ENCODE measurements around the gene MYL9. TPM values are rescaled to one million over a fixed set of nuclear protein-coding genes. Genes with fewer than 3 reads are reported as not detected.
"Not testable (repeated sequence)": the region's sequence is repeated elsewhere in the genome, so short reads cannot be mapped to it uniquely, and the experiment has no call there.

Gene MYL9
- total RNA-seq, 2 donors from 2014 or later = 2,680 to 3,095 TPM

GRCh38 chr20:36546111-36546736 lies 4.9 kb downstream of the MYL9 start:
- no peak for DNase-seq (ENCODE audit: low spot score)
- intact Hi-C loops (cut with DNase I) = no loop called here

- no peak for DNase-seq (ENCODE audit: low spot score)
- intact Hi-C loops (cut with DNase I) = no loop called here
Observed at GRCh38 chr20:36547186-36548005, 6.1 kb downstream of the MYL9 start.

DNA sequence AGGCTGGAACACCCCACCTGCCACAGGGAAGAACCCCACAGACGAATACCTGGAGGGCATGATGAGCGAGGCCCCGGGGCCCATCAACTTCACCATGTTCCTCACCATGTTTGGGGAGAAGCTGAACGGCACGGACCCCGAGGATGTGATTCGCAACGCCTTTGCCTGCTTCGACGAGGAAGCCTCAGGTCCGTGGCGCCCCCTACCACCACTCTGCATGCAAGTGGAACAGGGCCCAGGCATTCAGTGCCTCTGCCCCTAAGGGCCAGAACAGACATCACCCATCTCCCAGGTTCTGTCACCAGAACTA lies 6.6 kb downstream of the MYL9 start:
- intact Hi-C loops (cut with DNase I) = no loop called here

GRCh38 chr20:36548704-36549627 lies 7.6 kb downstream of the MYL9 start:
- intact Hi-C loops (cut with DNase I) = no loop called here
- no peak for DNase-seq (ENCODE audit: low spot score)

More for the DNA sequence above, 6.6 kb downstream of the MYL9 start:
- no peak for DNase-seq (ENCODE audit: low spot score)

DNA sequence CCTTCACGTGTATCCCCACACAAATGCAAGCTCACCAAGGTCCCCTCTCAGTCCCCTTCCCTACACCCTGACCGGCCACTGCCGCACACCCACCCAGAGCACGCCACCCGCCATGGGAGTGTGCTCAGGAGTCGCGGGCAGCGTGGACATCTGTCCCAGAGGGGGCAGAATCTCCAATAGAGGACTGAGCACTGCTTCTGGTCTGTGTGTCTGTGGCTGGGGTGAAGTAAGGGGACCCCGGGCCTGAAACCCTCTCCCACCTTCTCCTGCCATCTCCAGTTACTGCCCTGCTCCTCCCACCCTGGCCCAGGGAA lies 8.3 kb downstream of the MYL9 start:
- no peak for DNase-seq (ENCODE audit: low spot score)
- intact Hi-C loops (cut with DNase I) = no loop called here

GRCh38 chr20:36549942-36550789 lies 8.8 kb downstream of the MYL9 start:
- intact Hi-C loops (cut with DNase I) = loop anchor here in 1 of 2 donors (10.0 kb wide), 1 partner anchor 205 kb away; no protein-coding TSS in a partner anchor
- no peak for DNase-seq (ENCODE audit: low spot score)

- no peak for DNase-seq (ENCODE audit: low spot score)
- intact Hi-C loops (cut with DNase I) = loop anchor here in 1 of 2 donors (10.0 kb wide), 1 partner anchor 204 kb away; no protein-coding TSS in a partner anchor
Observed at GRCh38 chr20:36550790-36551299, 9.5 kb downstream of the MYL9 start.

DNA sequence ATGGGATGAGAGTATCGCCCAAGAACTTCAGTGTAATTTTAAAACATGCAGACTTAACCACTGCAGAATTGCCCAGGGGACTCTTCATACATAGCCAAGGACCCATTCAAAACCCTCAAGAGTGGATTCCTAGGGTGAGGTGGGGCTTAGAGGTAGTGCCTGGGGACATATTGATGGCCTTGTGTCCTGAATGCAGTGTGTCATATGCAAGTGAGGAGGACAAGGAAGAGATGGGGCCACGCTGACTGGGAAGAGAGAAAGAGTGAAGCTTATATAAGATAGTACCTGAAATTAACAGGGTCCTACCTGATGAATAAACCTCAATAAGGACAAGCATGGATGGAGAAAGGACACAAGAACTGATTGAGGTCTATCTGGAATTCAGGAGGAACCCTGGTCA lies 13.9 kb downstream of the MYL9 start:
- no peak for DNase-seq (ENCODE audit: low spot score)
- intact Hi-C loops (cut with DNase I) = loop anchor here in 1 of 2 donors (10.0 kb wide), 1 partner anchor 200 kb away; no protein-coding TSS in a partner anchor

GRCh38 chr20:36562724-36563123 lies 21.4 kb downstream of the MYL9 start:
- DNase-seq (ENCODE audit: low spot score) = no peak
- intact Hi-C loops (cut with DNase I) = no loop called here

GRCh38 chr20:36563374-36563773 lies 22.1 kb downstream of the MYL9 start:
- intact Hi-C loops (cut with DNase I) = no loop called here

GRCh38 chr20:36564078-36564725 lies 22.9 kb downstream of the MYL9 start:
- DNase-seq (ENCODE audit: low spot score) = not testable (repeated sequence)

More at GRCh38 chr20:36563374-36563773, 22.1 kb downstream of the MYL9 start:
- DNase-seq (ENCODE audit: low spot score) = no peak

GRCh38 chr20:36564726-36565121 lies 23.4 kb downstream of the MYL9 start:
- intact Hi-C loops (cut with DNase I); DNase-seq (ENCODE audit: low spot score): not testable (repeated sequence)

More at GRCh38 chr20:36564078-36564725, 22.9 kb downstream of the MYL9 start:
- intact Hi-C loops (cut with DNase I) = not testable (repeated sequence)

- no peak for DNase-seq (ENCODE audit: low spot score)
- intact Hi-C loops (cut with DNase I) = no loop called here
Observed at GRCh38 chr20:36565520-36565919, 24.2 kb downstream of the MYL9 start.

GRCh38 chr20:36569847-36570429 lies 28.6 kb downstream of the MYL9 start:
- intact Hi-C loops (cut with DNase I) = no loop called here
- no peak for DNase-seq (ENCODE audit: low spot score)

DNA sequence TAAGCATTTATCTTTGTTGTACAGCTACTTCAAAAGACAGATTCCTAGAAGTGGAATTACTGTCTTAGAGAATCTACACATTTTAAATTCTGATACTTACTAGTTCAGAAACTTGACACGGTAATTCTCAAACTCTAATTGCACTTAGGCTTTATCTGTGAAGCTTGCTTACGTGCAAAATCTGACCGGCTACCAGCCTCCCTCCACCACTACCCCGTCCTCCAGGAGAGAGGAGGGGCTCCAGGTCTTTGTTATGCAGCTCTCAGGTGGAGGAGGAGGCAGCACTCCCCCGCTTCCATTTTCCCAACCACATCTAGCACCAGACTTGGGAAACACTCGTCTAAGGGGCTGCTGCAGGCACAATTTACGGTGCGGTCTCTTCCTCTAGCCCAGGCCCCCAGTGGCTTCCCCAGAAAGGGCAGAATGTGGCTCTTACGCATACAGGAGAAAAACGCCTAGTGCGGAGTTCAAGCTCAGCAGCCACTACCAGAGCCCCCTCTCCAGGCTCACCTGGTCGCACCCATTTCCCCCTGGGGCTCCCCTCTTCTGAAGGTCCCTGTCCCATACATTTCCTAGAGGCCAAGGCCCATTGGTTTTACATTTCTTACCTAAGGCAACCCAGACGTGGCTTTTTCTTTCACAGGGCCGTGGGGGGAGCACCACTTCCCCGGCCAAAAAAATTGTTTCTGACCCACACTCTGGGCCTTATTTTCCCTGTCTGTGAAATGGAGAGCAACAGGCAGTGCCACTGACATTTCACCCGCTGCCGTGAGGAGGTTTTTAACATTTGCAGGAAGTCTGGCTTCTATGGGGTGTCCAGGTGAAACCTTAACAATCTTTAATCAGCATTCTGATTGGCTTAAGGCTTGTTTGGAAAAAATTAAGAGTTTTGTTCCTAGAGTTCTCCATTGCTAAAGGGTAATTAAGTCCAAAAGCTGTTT lies 30.5 kb downstream of the MYL9 start:
- intact Hi-C loops (cut with DNase I) = no loop called here

GRCh38 chr20:36572701-36573102 lies 31.4 kb downstream of the MYL9 start:
- no peak for DNase-seq (ENCODE audit: low spot score)
- intact Hi-C loops (cut with DNase I) = no loop called here

More for the DNA sequence above, 30.5 kb downstream of the MYL9 start:
- DNase-seq (ENCODE audit: low spot score) = no peak
